ENCODE data around the gene CERS6. TPM values are rescaled to one million over a fixed set of nuclear protein-coding genes. Genes with fewer than 3 reads are reported as not detected.
A peak's percentile ranks its signal among the peaks of the same experiment; 100 is the strongest.

The CERS6 gene
- total and polyA plus RNA-seq, 2 experiments from 2014 or later, result 40.9 to 99.1 TPM

DNA sequence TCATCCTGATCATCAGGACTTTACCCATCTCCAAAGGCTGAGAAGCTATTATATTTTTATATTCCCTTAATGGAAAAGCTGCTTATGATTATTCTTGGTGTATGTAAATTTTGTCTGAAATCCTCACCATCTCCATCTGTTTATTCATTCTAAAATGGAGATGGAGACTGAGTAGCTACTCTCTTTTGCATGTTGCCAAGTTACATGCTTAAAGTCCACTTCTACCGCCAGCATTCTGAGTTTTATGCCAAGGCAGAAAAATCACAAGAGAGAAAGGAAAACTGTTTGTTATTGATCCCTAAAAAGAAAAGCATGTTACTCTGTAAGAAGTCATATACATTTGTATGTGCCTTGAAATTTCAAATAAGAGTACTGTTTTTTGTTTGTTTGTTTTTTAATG lies 252.0 kb downstream of the CERS6 start:
- Histone ChIP-seq H3K36me3 (replicated peaks; ENCODE audit: insufficient read depth, low read depth) (no peaks in the 10 kb centered on the region), H2AFZ (no peak overlapping the region), H3K27ac (peak overlapping the region; percentile 56), H3K4me3 (no peak overlapping the region), H4K20me1 (ENCODE audit: insufficient read depth, poor library complexity, severe bottlenecking) (no peaks in the 10 kb centered on the region), H3K4me1 (ENCODE audit: insufficient read depth) (peaks cover 20% of the 10 kb centered on the region), H3K4me2 (no peak overlapping the region), H3K9me3 (ENCODE audit: low read depth) (no peaks in the 10 kb centered on the region), H3K79me2 (peaks cover 24% of the 10 kb centered on the region), H3K9me2 (replicated peaks; ENCODE audit: insufficient read depth) (no peaks in the 10 kb centered on the region), H3K27me3 (no peaks in the 10 kb centered on the region)
- 75% methylated on average over 1 of the region's 1 CpG for WGBS (ENCODE audit: low lambda C conversion rate, missing lambda C conversion rate)
- DNase-seq (ENCODE audit: low spot score), result no peak
- TF ChIP-seq EZH2 (IDR thresholded peaks at IDR 0.05; ENCODE audit: borderline replicate concordance) (no peak), EZH2phosphoT487 (IDR thresholded peaks at IDR 0.05; ENCODE audit: low read depth, severe bottlenecking, unreplicated experiment) (no peak)
- TF ChIP-seq, protein P1, sequence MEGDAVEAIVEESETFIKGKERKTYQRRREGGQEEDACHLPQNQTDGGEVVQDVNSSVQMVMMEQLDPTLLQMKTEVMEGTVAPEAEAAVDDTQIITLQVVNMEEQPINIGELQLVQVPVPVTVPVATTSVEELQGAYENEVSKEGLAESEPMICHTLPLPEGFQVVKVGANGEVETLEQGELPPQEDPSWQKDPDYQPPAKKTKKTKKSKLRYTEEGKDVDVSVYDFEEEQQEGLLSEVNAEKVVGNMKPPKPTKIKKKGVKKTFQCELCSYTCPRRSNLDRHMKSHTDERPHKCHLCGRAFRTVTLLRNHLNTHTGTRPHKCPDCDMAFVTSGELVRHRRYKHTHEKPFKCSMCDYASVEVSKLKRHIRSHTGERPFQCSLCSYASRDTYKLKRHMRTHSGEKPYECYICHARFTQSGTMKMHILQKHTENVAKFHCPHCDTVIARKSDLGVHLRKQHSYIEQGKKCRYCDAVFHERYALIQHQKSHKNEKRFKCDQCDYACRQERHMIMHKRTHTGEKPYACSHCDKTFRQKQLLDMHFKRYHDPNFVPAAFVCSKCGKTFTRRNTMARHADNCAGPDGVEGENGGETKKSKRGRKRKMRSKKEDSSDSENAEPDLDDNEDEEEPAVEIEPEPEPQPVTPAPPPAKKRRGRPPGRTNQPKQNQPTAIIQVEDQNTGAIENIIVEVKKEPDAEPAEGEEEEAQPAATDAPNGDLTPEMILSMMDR (IDR thresholded peaks at IDR 0.05; ENCODE audit: poor library complexity), result no peak

DNA sequence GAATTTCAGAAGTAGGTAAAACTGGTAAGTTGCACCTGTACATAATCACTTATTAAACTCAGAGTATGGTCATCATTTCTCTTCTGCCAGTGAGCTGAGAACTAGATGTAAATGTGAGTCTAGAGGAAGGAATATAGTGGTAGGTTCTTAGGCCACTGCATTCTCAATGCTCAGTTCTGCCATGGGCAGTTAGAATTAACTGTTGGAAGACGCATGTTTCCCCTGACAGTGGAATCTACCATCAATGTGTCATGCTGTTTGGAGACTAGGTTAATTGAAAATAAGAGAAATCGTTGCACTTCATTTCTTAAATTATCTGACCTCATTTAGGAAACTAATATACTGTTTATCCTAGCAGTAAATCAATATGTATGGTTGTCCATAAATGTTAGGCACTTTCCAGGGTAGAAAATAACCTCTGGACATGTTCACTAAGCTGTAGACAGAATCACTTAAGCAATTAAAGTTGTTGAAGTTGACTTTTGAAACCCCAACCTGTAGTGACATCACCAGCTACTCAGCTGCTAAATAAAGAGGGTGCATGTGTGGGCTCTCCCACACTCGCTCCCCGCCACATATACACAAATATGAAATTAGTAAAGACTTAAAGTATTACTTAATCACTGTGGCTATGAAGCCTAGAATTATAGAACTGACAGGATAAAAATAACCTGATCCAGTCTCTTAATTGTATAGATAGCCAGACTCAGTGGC lies 254.8 kb downstream of the CERS6 start:
- DNase-seq (ENCODE audit: low spot score), result no peak
- Histone ChIP-seq H3K4me3 (no peak overlapping the region), H2AFZ (no peak overlapping the region), H3K9me2 (replicated peaks; ENCODE audit: insufficient read depth) (no peaks in the 10 kb centered on the region), H3K36me3 (replicated peaks; ENCODE audit: insufficient read depth, low read depth) (no peaks in the 10 kb centered on the region), H4K20me1 (ENCODE audit: insufficient read depth, poor library complexity, severe bottlenecking) (no peaks in the 10 kb centered on the region), H3K27ac (no peak overlapping the region), H3K4me1 (ENCODE audit: insufficient read depth) (peaks cover 13% of the 10 kb centered on the region), H3K4me2 (no peak overlapping the region), H3K27me3 (no peaks in the 10 kb centered on the region), H3K79me2 (peaks cover 20% of the 10 kb centered on the region), H3K9me3 (ENCODE audit: low read depth) (no peaks in the 10 kb centered on the region)
- TF ChIP-seq, protein P1 (IDR thresholded peaks at IDR 0.05; ENCODE audit: poor library complexity), result no peak
- TF ChIP-seq EZH2phosphoT487 (IDR thresholded peaks at IDR 0.05; ENCODE audit: low read depth, severe bottlenecking, unreplicated experiment) (no peak), EZH2 (IDR thresholded peaks at IDR 0.05; ENCODE audit: borderline replicate concordance) (no peak)
- WGBS (ENCODE audit: low lambda C conversion rate, missing lambda C conversion rate), result 93% methylated on average over 4 of the region's 4 CpGs

DNA sequence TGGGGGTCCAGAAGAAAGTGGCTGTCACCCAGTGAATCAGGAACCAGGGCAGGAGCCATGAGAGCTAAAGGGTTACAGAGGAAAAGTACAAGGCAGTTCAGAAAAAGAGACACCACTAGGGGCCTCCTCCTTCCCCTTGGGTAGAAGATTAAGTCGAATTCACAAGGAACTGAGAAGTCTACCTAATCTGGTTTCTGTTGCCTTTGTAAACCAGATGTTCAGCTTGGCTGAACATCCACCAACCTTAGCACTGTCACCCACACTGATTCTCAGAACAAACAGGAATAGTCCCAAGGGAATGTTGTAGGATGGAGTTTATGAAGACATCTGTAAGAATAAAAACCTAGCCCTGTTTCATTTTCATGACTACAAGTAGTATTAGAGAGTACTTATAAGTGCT lies 256.0 kb downstream of the CERS6 start:
- DNase-seq (ENCODE audit: low spot score), result no peak
- no peaks in the 10 kb centered on the region for H3K9me2 ChIP-seq (replicated peaks; ENCODE audit: insufficient read depth)
- H3K27me3 ChIP-seq, result no peaks in the 10 kb centered on the region
- no peak overlapping the region for H2AFZ ChIP-seq
- no peaks in the 10 kb centered on the region for H3K36me3 ChIP-seq (replicated peaks; ENCODE audit: insufficient read depth, low read depth)
- H4K20me1 ChIP-seq (ENCODE audit: insufficient read depth, poor library complexity, severe bottlenecking), result no peaks in the 10 kb centered on the region
- TF ChIP-seq, protein P1 (IDR thresholded peaks at IDR 0.05; ENCODE audit: poor library complexity), result no peak
- TF ChIP-seq EZH2phosphoT487 (IDR thresholded peaks at IDR 0.05; ENCODE audit: low read depth, severe bottlenecking, unreplicated experiment), result no peak
- TF ChIP-seq EZH2 (IDR thresholded peaks at IDR 0.05; ENCODE audit: borderline replicate concordance), result no peak
- H3K27ac ChIP-seq, result no peak overlapping the region
- peaks cover 9% of the 10 kb centered on the region for H3K4me1 ChIP-seq (ENCODE audit: insufficient read depth)
- no peaks in the 10 kb centered on the region for H3K9me3 ChIP-seq (ENCODE audit: low read depth)
- H3K79me2 ChIP-seq, result peaks cover 20% of the 10 kb centered on the region
- no peak overlapping the region for H3K4me2 ChIP-seq
- 48% methylated on average over 1 of the region's 1 CpG for WGBS (ENCODE audit: low lambda C conversion rate, missing lambda C conversion rate)
- no peak overlapping the region for H3K4me3 ChIP-seq
